ENCODE measurements around the gene ACP7.
"Not testable (repeated sequence)": the region's sequence is repeated elsewhere in the genome, so short reads cannot be mapped to it uniquely, and the experiment has no call there.

Gene ACP7

DNA sequence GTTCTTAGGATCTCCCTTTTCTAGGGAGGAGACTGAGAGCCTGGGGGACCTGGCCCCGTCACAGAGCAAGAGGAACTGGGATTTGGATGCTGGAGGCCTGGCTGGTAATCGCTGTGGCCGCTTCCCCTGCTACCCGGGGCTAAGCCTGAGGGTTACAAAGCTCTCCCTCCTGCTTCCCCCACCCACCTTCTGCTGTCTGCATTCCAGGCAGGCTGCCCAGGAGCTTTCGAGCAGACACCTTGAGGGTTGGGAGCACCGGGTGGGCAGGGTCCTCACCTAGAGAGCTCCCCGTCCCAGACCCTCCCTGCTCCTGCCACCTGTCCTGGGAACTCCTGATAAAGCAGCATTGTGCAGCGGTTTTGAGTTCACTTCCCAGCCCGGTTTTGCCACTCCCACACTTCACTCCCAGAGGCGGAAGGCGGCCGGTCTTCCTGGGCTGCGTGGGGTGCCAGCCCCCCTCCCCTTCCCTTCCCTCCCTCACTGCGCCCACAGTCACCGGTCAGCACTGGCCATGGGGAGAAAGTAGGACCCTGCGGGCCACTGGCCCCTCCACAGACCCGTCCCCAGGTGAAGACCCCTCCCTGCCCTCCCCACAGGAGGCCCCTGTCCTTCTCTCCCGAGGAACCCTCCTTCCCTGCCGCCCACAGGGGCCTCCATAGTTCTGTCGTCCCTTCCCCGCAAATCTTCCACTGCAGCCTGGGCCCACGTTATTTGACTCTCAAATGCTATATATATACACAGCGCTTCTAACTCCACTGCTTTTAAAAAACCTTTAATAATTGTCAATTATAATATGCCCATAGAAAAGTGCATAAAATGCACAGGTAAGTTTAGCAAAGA is 49.5 kb downstream of the ACP7 start:
- DNase-seq, result no peak

DNA sequence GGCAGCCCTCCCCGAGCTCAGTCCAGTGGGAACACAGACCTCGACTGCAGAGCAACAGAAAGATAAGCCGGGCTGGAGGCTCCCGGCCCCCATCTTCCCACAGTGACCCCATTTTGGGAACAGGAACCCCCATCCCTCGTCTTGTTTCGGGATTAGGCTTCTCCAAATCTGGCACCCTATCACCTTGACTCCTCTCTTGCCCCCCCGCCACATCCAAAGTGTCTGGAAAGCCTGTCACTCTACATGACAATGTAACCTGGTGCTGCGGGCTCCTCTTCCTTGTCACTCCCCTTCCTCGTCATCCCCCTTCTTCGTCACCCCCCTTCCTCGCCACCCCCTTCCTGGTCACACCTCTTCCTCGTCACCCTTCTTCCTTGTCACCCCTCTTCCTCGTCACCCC is 51.5 kb downstream of the ACP7 start:
- no peak for DNase-seq

DNA sequence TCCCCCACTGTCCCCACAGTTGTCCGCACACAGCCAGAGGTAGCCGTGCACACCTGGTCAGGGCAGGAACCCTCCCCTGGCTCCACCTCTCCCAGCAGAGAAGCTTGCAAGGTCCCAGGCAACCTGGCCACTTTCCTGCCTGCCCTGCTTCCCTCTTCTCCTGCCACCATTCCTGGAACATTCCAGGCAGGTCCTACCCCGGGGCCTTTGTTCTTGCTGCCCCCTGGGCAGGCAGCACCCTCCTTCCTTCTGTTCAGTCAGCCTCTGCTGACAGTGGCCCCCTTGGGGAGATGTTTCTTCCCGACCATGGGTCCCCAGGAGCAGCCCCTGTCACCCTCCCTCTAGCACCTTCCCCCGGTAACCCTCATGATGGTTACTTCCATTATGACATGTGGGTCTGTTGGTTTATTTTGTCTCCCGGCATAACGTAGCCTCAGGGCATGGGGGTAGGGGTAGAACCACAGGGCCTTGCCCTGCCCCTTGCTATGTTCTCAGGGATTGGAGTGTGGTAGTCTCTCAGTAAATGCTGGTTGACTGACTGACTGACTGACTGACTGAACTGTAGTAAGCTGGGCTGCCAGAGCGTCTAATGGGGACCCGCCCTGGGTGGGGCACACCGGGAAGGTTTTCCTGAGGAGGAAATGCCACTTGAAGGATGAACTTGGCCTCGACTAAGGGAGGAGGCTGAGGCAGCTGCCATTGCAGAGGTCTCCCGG is 52.2 kb downstream of the ACP7 start:
- DNase-seq, result no peak

DNA sequence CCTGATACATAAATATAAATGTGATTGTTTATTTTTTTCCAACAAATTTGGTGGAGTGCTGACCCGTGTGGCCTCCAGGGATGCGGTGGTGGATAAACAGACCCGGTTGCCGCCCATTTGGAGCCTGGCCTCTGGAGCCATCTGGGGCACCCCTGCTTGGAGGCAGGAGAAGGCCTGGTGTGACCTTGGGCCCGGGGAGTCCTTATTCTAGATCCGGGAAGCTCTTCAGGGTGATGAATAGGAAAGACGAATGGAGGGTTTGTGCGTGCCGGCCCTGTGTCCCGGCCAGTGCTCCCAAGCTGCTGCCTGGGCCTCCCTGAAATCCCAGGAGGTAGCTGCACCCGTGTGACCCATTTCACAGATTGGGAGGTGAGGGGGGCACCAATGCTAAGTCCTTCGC is 53.0 kb downstream of the ACP7 start:
- DNase-seq, result no peak

DNA sequence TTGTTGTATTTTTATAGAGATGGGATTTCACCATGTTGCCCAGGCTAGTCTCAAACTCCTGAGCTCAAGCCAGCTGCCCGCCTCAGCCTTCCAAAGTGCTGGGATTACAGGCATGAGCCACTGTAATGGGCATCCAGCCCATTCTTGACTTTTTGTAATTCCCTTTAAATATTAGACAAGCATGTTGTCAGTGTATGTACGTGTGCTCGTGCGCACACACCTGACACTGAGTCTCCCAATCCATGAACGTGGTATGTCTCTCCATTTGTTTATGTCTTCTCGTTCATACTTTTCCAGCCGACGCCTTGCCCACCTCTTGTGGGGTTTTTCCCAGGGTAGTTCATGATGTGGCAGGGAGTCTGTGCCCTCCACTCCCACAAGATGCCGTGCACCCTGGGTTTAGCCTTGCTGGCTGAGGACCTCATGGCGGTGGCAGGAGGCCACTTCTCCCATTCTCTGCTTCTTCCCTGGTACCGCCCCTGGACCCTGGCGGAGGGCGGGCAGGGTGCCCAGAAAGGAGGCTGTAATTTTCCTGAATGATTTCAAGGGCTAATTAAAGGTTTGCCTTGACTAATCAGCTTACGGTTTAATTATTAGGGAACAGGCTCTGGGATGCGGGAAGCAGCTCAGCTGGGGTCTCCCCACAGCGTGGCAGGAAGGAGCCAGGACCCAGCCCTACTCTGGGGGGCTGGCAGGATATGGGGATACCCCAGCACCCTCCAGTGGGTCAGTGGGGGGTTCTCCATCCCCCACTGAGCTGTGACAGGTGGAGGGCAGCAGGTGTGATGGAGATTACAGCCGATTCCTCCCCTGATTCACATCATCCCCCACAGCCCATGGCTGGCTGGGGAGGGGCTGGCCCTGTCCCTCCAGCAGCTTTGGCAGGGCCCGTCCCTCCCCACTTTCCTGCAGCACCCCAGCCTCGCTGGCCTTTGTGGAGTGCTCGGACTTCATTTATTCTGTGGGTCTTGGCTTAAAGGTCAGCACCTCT is 54.3 kb downstream of the ACP7 start:
- DNase-seq, result no peak

DNA sequence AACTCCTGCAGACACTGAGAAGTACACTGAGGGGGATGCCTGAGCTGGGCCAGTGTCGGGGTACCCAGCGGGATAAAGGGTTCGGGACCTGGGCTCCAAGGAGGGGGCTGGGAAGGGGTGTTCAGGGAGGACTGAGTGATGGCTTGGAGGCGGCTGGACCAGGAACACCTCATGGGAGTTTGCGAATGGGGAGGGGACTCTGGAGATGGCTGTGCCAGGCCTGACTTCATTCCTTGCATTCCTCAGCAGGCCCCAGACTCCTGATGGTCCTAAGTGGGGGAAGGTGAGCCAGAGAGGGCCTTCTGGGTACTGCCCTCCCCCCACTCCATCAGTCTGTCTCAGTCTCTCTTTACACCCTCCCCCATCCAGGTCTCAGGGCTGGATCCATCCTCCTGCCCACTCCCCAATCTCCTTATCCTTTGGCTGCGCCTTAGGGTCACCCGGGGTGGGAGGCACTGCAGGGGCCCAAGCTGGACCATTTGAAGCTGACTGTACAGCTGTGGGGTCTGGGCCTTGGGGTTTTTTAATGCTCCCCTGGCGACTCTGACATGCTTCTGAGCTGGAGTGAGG is 55.2 kb downstream of the ACP7 start:
- no peak for DNase-seq

DNA sequence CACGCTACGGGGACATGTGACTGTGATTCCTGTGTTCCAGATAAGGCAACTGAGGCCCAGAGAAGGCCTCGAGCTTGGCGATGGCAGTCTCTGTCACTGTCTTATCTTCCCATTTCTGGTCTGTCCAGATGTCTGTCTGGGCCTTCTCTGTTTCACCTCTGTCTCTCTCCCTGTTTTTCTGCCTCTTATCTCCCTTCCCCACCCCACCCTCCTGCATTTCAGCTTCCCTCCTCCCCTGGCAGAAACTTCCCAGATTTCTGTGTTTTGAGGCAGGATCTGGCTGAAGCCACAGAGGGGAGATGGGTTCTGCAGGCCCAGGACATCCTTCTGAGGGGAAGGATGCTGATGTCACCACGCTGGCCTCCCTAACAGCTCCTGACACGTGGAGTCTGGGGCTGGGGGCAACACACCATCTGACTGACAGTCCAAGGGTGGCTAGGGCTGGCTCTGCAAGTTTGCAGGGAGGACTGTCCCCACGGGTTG is 55.8 kb downstream of the ACP7 start:
- no peak for DNase-seq

DNA sequence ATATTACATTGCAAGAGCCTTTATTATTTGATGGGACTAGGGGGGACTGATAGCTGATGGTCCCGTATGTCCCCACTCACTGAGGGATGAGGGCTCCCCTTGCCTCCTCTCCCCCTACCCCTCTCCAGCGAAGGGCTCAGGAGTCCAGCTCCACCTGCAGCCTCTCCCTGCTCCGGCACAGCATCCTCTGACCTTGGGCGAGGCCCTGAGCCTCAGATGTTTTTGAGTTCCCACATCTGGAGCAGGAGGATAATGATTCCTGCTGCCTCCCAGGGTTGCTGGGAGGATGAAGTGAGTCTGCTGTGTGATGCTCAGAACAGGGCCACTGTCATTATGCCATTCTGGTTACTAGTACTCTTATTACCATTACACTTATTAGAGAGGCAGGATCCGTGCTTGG is 56.4 kb downstream of the ACP7 start:
- DNase-seq, result no peak

DNA sequence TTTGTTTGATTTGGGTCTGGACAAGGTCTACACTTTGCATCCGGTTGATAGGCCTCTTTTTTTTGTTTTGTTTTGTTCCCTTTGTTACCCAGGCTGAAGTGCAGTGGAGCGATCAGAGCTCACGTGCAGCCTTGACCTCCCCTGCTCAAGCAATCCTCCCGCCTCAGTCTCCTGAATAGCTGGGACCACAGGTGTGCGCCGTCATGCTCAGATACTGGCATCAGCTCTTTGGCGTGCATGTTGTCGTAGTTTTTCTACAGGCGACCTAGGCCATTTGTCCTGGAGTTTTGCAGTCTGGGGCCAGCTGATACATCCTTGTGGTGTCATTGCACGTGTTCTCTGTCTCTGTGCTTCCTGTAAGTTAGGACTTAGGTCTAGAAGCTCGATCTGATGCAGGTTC is 57.8 kb downstream of the ACP7 start:
- DNase-seq, result no peak

DNA sequence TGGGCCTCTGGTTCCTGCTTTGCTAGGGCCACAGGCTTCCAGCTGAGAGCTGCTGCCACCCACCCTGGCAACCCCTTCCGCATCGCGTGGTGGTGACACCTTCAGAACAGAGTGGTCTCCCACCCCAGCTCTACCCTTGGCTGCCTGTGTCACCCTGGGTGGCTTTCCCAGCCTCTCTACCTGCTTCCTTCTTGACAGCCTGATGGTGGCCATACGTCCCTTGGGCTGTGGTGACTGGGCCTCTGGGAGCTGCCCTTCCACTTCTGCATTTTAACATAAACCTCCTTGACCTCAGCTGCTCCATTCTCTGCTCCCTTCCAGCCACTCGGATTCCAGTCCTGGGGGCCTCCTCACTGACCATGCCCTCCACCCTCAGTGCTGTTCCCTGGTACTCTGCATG is 58.5 kb downstream of the ACP7 start:
- no peak for DNase-seq

DNA sequence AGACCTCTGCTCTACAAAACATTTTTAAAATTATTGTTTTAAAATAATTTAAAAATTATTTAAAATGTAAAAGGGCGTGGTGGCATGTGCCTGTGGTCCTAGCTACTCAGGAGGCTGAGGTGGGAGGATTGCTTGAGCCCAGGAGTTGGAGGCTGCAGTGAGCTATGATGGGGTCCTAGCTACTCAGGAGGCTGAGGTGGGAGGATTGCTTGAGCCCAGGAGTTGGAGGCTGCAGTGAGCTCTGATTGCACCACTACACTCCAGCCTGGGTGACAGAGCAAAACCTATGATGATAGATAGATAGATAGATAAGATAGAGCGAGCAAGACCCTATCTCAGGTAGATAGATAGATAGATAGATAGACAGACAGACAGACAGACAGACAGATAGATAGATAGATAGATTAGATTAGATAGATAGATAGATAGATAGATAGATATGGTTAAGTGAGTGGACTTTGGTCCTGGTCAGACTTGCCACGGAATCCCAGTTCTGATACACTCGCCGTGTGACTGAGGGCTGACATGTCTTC is 59.7 kb downstream of the ACP7 start:
- DNase-seq, result not testable (repeated sequence)

DNA sequence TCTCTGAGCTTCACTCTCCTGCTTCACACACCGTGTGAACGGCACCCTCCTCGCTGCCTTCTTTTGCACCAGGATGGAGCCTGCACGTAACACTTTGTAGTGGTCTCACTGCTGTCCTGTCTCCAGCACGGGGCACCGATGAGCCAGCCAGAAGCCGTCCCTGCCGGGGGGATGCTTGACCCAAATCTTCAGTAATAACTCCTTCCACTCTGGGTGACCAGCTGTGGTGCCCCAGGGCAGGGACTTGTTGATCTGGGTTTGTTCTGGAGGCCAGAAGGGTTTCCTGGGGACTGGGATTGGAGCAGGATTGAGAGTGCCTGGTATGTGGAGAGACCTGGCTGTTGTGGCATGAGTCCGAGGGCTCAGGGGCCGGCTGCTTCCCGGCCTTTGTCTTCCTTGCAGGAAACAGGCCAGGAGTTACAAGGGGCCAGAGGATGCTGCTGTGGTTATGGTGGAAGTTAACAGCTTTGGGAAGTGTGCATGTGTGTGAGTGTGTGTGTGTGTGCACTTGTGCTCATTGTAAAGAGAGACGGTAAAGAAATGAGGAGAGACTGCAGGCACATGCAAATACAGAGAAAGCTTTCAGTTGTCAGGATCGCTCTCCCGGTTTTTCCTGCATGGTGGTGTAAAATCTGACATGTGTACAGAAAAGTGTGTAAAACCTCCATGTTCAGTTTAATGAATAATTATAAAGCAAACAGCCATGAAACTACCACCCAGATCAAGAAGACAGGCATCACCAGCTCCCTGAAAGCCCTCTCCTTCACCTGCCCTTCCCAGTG is 60.3 kb downstream of the ACP7 start:
- no peak for DNase-seq

DNA sequence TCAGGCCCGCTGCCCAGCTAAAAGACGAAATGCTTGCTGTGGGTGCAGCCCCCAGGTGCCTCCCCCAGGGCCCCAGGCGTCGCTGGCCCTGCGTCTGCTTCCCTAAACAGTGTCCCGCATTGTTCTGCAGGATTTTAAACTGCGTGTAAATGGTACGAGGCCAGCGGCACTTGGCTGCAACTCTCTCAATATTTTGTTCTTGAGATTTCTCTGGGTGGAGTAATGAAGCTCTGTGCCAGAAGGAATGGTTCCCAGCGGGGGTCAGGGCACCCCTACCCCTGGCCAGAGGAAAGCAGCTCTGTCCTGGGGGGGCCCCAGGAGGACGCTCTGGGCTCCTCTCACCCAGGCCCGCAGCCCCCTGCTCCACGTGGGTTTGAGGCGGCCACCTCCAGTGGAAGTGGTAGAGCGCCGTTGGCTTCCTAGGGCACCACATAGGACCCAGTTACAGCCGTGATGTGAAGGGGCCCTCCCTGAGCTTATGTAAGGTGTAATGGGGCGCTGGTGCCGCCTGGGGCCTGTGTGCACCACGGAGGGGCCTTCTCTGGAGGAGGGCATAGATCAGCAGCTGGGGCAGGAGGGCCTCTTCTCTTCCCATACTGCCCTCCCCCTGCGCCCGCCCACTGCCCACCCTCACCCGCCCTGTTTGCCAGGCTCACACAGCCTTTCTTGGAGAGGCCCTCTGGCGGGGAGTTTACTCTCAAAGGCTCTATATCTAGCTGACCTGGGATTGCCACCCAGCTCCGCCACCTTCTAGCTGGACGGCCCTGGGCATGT is 61.2 kb downstream of the ACP7 start:
- no peak for DNase-seq

DNA sequence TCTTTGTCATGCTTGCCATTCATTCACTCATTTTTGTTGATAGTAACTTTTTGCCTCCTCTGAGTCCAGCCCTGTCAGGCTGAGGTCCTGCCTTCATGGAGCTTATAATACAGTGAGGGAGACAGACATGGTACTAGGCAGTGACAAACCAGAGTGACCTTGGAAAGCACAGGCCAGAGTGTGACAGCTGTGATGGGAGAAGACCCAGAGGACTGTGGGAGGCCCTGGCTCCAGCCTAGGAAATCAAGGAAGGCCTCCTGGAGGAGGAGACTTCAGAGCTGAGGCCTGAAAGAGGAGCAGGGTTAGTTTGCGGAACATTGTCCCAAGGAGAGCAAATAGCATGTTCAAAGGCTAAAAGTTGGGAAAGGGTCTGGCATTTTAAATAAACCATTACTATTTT is 61.9 kb downstream of the ACP7 start:
- DNase-seq, result no peak

DNA sequence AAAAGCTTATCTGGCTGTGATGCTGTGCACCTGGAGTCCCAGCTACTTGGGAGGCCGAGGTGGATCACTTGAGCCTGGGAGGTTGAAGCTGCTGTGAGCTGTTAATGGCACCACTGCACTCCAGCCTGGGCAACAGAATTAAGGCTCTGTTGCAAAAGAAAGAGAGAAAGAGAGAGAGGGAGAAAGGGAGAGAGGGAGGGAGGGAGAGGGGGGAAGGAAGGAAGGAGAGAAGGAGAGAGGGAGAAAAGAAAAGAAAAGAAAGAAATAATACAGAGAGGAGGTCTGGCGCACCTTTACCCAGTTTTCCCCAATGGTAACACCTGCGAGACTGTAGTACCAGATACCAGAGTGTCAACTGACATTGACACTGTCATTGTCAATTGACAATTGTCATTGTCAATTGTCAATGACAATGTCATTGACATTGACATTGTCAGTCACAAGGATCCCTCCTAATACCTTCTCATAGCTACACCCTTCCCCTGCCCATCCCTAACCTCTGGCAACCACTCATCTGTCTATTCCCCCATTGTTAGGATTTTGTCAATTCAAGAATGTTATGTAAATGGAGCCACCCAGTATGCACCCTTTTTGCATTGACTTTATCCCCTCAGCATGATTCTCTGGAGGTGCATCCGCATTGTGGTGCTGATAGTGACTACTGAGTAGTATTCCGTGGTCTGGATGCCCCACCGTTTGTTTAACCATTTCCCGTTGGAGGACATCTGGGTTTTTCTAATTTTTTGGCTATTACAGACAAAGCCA is 62.7 kb downstream of the ACP7 start:
- DNase-seq, result no peak

DNA sequence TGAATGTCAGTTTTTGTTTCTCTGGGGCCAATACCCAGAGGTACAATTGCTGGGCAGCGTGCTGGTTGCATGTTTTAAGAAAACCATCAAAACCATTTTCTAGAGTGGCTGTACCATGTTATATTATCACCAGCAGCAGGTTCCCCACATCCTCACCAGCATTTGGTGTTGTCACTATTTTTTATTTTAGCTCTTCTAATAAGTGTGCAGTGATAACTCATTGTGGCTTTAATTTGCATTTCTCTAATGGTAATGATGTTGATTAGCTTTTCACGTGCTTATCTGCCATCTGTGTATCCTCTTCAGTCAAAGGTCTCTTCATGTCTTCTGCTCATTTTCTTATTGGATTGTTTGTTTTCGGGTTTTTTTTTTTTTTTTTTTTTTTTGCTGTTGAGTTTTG is 63.3 kb downstream of the ACP7 start:
- no peak for DNase-seq

DNA sequence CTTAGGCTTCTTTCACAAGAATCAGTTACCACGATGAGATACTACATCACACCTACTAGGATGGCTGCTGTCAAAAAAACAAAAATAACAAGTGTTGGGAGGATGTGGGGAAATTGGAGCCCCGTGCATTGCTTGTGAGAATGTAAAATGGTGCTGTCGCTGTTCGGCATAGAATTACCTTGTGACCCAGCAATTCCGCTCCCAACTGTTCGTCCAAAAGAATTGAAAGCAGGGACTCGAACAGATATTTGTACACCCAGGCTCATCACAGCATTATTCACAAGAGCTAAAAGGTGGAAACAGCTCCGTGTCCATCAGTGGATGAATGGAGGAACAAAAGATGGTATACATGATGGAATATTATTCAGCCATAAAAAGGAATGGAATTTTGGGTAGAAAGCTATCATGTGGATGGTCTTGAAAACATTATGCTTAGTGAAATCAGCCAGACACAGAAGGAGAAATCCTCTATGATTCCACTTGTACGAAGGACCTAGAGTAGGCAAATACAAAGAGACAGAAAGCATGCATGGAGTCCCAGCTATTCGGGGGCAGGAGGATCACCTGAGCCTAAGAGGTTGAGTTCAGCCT is 64.9 kb downstream of the ACP7 start:
- no peak for DNase-seq

DNA sequence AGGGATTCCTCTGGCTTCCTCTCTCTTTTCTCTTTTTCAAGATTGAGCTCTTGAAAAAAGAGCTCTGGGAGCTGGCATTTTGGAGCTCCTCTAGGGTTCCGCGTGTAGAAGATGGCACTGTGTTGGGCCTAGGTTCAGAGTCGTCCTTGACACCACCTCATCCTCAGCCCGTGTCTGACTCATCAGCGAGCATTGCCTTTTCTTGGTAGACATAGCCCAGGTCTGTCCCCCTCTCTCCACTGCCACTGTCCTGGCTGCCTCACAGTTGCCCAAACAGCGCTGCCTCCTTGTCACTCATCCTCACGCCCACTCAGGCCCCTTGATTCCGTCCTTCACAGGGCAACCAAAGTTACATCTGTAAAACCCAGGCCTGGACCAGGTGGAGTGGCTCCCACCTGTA is 66.1 kb downstream of the ACP7 start:
- DNase-seq, result no peak

DNA sequence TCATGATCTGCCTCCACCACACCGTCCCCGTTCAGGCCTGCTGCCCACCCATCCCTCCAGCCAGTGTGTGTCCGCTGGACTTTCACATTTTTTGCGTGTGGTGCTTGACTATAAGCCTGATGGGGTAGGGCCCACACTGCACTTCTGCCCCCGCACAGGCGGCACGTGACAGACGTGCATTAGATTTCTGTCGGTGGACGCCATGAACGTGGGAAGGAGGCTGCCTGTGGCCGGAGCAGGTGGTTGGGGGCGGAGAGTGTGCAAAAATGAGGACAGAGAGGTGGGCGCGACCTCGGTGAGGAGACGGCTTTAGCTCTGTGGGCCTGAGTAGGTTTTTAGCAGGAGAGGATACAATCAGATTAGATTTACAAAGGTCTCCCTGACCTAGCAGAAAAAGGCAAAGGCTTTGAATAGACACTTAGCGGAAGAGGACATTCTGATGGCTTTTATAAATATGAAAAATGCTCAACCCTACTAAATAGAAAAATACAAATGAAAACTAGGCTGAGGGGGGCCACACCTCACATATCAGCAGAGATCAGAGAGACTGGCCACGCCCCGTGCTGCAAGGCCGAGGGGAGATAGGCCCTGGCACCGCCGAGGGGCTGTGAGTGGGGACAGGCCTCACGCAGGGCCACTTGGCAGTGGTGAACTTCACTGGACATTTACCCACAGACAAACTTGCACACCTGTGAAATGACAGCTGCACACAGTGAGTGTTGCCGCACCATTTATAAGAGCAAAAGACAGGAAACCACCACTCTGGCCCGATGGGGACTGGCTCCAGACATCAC is 66.8 kb downstream of the ACP7 start:
- no peak for DNase-seq

Data from stimulated activated CD4-positive, alpha-beta T cell treated with anti-CD3 and anti-CD28 coated beads, Interleukin-4, amount 100 ng/mL, for 24 hours (primary cell).